HepG2 (cell line): ENCODE measurements around the gene MED15. TPM values are rescaled to one million over a fixed set of nuclear protein-coding genes. Genes with fewer than 3 reads are reported as not detected.

Source experiments
- AKAP8 ChIP-seq: sonication (generic); formaldehyde crosslinking; IDR thresholded peaks from 2 replicates; pipeline ENCODE4 v1.5.1; 2020; ENCODE audit warnings: mild to moderate bottlenecking, missing genetic modification reagents
- BATF2 ChIP-seq: sonication (generic); formaldehyde crosslinking; IDR thresholded peaks from 2 replicates; pipeline ENCODE4 v1.8.0; 2022; ENCODE audit warnings: mild to moderate bottlenecking, missing genetic modification reagents, moderate library complexity
- BCL3 ChIP-seq: sonication (generic); formaldehyde crosslinking; IDR thresholded peaks from 2 replicates; pipeline ENCODE4 v1.5.1; 2020; ENCODE audit warnings: mild to moderate bottlenecking, missing genetic modification reagents, moderate library complexity
- FOXC1 ChIP-seq: sonication (generic); formaldehyde crosslinking; IDR thresholded peaks from 2 replicates; pipeline ENCODE4 v1.8.0; 2022; ENCODE audit warnings: mild to moderate bottlenecking, missing genetic modification reagents, borderline replicate concordance
- HHEX ChIP-seq: IDR thresholded peaks from 2 replicates; pipeline ENCODE4 v1.6.1; 2016; ENCODE audit warnings: control low read depth
- IRX3 ChIP-seq: sonication (generic); formaldehyde crosslinking; IDR thresholded peaks from 2 replicates; pipeline ENCODE4 v1.8.1; 2023; ENCODE audit warnings: mild to moderate bottlenecking, low read depth, missing genetic modification reagents, borderline replicate concordance
- MBD4 ChIP-seq: IDR thresholded peaks from 2 replicates; pipeline ENCODE4 v1.6.1; 2012; ENCODE audit warnings: low read length, inconsistent platforms, borderline replicate concordance
- SAP130 ChIP-seq: IDR thresholded peaks from 2 replicates; pipeline ENCODE4 v1.6.1; 2016; ENCODE audit warnings: low read depth
- ZBTB1 ChIP-seq: sonication (generic); formaldehyde crosslinking; IDR thresholded peaks from 2 replicates; pipeline ENCODE4 v1.4.0; 2020; ENCODE audit warnings: missing genetic modification reagents, borderline replicate concordance
- ZNF225 ChIP-seq: sonication (generic); formaldehyde crosslinking; IDR thresholded peaks from 2 replicates; pipeline ENCODE4 v1.4.0; 2020; ENCODE audit warnings: mild to moderate bottlenecking, missing genetic modification reagents
- ZNF512 ChIP-seq: sonication (generic); formaldehyde crosslinking; IDR thresholded peaks from 2 replicates; pipeline ENCODE4 v1.4.0; 2020; ENCODE audit warnings: mild to moderate bottlenecking, missing genetic modification reagents
- ZNF564 ChIP-seq: sonication (generic); formaldehyde crosslinking; IDR thresholded peaks from 2 replicates; pipeline ENCODE4 v1.8.1; 2023; ENCODE audit warnings: mild to moderate bottlenecking, missing genetic modification reagents
- ZNF605 ChIP-seq: sonication (generic); formaldehyde crosslinking; IDR thresholded peaks from 2 replicates; pipeline ENCODE4 v1.8.0; 2022; ENCODE audit warnings: mild to moderate bottlenecking, missing genetic modification reagents
- polyA plus RNA-seq, 8 experiments: library from polyadenylated mRNA; depleted of rRNA in 3 of 8; stranded (reverse) in 7 of 8; unstranded in 1 of 8; fragments of >200 nt; fragmentation: Illumina TruSeq in 4 of 8; extraction: Trizol in 4 of 8; gene quantifications; 2 replicates each; pipeline versions ENCODE4 v1.2.1 to v1.2.3, GENCODE V29; 2011 to 2016; ENCODE audit warnings: low read depth in 4 of 8, missing spikeins in 1 of 8, mixed read lengths in 1 of 8; ENCODE audit not compliant: insufficient read depth in 1 of 8
- total RNA-seq, 5 experiments: library from RNA; depleted of rRNA; stranded (reverse); fragments of >200 nt; fragmentation: Illumina TruSeq; extraction: Trizol; gene quantifications; 2 replicates each; pipeline ENCODE4 v1.2.3, GENCODE V29; 2016; ENCODE audit warnings: low read depth in 1 of 5
- TF ChIP-seq, protein P1 (sequence below): sonication (generic); formaldehyde crosslinking; IDR thresholded peaks from 2 replicates; pipeline ENCODE4 v1.4.0; 2020; ENCODE audit warnings: missing genetic modification reagents
- TF ChIP-seq, protein P2 (sequence below): sonication (generic); formaldehyde crosslinking; IDR thresholded peaks from 2 replicates; pipeline ENCODE4 v1.5.1; 2020; ENCODE audit warnings: mild to moderate bottlenecking, missing genetic modification reagents, borderline replicate concordance
- TF ChIP-seq, protein P3 (sequence below): sonication (generic); formaldehyde crosslinking; IDR thresholded peaks from 2 replicates; pipeline ENCODE4 v1.9.0; 2022; ENCODE audit warnings: low read depth, missing genetic modification reagents

MED15 gene
- total and polyA plus RNA-seq, 2 of the 13 experiments (the other 11 are each of a cell fraction or from before 2014, with no cell fraction given): 14.3 to 27.0 TPM

GRCh38 chr22:20630873-20631617 lies 123.6 kb downstream of the MED15 start (continued):
- TF ChIP-seq, protein P1, sequence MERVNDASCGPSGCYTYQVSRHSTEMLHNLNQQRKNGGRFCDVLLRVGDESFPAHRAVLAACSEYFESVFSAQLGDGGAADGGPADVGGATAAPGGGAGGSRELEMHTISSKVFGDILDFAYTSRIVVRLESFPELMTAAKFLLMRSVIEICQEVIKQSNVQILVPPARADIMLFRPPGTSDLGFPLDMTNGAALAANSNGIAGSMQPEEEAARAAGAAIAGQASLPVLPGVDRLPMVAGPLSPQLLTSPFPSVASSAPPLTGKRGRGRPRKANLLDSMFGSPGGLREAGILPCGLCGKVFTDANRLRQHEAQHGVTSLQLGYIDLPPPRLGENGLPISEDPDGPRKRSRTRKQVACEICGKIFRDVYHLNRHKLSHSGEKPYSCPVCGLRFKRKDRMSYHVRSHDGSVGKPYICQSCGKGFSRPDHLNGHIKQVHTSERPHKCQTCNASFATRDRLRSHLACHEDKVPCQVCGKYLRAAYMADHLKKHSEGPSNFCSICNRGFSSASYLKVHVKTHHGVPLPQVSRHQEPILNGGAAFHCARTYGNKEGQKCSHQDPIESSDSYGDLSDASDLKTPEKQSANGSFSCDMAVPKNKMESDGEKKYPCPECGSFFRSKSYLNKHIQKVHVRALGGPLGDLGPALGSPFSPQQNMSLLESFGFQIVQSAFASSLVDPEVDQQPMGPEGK (CRISPR knock-in tag): no peak
- TF ChIP-seq HHEX (CRISPR knock-in tag) (no peak), ZNF225 (CRISPR knock-in tag) (no peak), AKAP8 (no peak), ZBTB1 (no peak), FOXC1 (no peak), IRX3 (no peak), ZNF512 (no peak), BATF2 (CRISPR knock-in tag) (no peak), MBD4 (no peak), BCL3 (CRISPR knock-in tag) (no peak), ZNF564 (no peak), SAP130 (CRISPR knock-in tag) (peak; percentile 43; the same call in 1 of the 2 replicates), ZNF605 (CRISPR knock-in tag) (no peak)
- TF ChIP-seq, protein P2, sequence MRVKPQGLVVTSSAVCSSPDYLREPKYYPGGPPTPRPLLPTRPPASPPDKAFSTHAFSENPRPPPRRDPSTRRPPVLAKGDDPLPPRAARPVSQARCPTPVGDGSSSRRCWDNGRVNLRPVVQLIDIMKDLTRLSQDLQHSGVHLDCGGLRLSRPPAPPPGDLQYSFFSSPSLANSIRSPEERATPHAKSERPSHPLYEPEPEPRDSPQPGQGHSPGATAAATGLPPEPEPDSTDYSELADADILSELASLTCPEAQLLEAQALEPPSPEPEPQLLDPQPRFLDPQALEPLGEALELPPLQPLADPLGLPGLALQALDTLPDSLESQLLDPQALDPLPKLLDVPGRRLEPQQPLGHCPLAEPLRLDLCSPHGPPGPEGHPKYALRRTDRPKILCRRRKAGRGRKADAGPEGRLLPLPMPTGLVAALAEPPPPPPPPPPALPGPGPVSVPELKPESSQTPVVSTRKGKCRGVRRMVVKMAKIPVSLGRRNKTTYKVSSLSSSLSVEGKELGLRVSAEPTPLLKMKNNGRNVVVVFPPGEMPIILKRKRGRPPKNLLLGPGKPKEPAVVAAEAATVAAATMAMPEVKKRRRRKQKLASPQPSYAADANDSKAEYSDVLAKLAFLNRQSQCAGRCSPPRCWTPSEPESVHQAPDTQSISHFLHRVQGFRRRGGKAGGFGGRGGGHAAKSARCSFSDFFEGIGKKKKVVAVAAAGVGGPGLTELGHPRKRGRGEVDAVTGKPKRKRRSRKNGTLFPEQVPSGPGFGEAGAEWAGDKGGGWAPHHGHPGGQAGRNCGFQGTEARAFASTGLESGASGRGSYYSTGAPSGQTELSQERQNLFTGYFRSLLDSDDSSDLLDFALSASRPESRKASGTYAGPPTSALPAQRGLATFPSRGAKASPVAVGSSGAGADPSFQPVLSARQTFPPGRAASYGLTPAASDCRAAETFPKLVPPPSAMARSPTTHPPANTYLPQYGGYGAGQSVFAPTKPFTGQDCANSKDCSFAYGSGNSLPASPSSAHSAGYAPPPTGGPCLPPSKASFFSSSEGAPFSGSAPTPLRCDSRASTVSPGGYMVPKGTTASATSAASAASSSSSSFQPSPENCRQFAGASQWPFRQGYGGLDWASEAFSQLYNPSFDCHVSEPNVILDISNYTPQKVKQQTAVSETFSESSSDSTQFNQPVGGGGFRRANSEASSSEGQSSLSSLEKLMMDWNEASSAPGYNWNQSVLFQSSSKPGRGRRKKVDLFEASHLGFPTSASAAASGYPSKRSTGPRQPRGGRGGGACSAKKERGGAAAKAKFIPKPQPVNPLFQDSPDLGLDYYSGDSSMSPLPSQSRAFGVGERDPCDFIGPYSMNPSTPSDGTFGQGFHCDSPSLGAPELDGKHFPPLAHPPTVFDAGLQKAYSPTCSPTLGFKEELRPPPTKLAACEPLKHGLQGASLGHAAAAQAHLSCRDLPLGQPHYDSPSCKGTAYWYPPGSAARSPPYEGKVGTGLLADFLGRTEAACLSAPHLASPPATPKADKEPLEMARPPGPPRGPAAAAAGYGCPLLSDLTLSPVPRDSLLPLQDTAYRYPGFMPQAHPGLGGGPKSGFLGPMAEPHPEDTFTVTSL (CRISPR knock-in tag): no peak
- TF ChIP-seq, protein P3, sequence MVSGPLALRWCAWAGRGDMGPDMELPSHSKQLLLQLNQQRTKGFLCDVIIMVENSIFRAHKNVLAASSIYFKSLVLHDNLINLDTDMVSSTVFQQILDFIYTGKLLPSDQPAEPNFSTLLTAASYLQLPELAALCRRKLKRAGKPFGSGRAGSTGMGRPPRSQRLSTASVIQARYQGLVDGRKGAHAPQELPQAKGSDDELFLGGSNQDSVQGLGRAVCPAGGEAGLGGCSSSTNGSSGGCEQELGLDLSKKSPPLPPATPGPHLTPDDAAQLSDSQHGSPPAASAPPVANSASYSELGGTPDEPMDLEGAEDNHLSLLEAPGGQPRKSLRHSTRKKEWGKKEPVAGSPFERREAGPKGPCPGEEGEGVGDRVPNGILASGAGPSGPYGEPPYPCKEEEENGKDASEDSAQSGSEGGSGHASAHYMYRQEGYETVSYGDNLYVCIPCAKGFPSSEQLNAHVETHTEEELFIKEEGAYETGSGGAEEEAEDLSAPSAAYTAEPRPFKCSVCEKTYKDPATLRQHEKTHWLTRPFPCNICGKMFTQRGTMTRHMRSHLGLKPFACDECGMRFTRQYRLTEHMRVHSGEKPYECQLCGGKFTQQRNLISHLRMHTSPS (CRISPR knock-in tag): peak; percentile 97
